ENCODE measurements around the gene GPC6.

DNA sequence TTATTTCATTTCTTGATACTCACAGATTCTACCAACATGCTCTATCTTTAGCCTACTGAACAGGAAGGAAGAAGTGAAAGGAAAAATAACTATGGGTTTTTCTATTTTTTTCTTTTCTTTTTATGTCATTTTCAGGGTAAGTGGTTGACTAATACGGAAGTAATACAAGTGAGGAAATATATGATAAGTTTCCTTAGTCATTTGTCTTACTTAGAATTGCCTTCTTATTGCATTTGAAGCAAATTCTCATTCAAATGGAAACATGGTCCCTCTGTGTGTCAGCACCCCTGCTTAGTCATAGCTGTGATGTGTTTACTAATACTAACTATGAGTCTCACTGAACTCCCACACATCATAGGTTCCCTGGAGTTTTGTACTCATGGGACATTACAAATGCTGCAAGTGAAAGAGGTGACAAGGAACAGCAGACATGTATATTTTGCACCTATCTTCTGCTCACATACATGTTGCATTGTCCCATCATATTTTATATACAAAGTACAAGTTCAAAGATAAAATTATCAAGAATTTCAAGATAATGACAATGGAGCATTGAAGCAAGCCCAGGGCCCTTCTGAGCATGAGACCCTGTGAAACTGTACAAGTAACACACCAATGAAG, 1192.8 kb downstream of the GPC6 start:
- TF ChIP-seq POLR2A (IDR thresholded peaks at IDR 0.05; ENCODE audit: borderline replicate concordance, extremely low read depth, insufficient read depth, insufficient read length), result no peak
- no peak for TF ChIP-seq EZH2 (IDR thresholded peaks at IDR 0.05)
- TF ChIP-seq, protein P1, sequence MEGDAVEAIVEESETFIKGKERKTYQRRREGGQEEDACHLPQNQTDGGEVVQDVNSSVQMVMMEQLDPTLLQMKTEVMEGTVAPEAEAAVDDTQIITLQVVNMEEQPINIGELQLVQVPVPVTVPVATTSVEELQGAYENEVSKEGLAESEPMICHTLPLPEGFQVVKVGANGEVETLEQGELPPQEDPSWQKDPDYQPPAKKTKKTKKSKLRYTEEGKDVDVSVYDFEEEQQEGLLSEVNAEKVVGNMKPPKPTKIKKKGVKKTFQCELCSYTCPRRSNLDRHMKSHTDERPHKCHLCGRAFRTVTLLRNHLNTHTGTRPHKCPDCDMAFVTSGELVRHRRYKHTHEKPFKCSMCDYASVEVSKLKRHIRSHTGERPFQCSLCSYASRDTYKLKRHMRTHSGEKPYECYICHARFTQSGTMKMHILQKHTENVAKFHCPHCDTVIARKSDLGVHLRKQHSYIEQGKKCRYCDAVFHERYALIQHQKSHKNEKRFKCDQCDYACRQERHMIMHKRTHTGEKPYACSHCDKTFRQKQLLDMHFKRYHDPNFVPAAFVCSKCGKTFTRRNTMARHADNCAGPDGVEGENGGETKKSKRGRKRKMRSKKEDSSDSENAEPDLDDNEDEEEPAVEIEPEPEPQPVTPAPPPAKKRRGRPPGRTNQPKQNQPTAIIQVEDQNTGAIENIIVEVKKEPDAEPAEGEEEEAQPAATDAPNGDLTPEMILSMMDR (IDR thresholded peaks at IDR 0.05 in 2 of 3, conservative IDR thresholded peaks at IDR 0.05 in 1 of 3; ENCODE audit: borderline replicate concordance in 1 of 3, insufficient read depth in 1 of 3, low read depth in 2 of 3, low read length in 2 of 3), result no peak
- no peak for TF ChIP-seq SP1 (IDR thresholded peaks at IDR 0.05; ENCODE audit: low read depth)
- TF ChIP-seq POLR2AphosphoS5 (IDR thresholded peaks at IDR 0.05; ENCODE audit: low read depth, low read length), result no peak
- no peak for TF ChIP-seq EGR1 (IDR thresholded peaks at IDR 0.05; ENCODE audit: low read depth)
- no peak for TF ChIP-seq EZH2phosphoT487 (IDR thresholded peaks at IDR 0.05; ENCODE audit: borderline replicate concordance)
- TF ChIP-seq, protein P2, sequence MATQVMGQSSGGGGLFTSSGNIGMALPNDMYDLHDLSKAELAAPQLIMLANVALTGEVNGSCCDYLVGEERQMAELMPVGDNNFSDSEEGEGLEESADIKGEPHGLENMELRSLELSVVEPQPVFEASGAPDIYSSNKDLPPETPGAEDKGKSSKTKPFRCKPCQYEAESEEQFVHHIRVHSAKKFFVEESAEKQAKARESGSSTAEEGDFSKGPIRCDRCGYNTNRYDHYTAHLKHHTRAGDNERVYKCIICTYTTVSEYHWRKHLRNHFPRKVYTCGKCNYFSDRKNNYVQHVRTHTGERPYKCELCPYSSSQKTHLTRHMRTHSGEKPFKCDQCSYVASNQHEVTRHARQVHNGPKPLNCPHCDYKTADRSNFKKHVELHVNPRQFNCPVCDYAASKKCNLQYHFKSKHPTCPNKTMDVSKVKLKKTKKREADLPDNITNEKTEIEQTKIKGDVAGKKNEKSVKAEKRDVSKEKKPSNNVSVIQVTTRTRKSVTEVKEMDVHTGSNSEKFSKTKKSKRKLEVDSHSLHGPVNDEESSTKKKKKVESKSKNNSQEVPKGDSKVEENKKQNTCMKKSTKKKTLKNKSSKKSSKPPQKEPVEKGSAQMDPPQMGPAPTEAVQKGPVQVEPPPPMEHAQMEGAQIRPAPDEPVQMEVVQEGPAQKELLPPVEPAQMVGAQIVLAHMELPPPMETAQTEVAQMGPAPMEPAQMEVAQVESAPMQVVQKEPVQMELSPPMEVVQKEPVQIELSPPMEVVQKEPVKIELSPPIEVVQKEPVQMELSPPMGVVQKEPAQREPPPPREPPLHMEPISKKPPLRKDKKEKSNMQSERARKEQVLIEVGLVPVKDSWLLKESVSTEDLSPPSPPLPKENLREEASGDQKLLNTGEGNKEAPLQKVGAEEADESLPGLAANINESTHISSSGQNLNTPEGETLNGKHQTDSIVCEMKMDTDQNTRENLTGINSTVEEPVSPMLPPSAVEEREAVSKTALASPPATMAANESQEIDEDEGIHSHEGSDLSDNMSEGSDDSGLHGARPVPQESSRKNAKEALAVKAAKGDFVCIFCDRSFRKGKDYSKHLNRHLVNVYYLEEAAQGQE (IDR thresholded peaks at IDR 0.05; ENCODE audit: low read depth), result no peak
- no peak for TF ChIP-seq TCF7L2 (IDR thresholded peaks at IDR 0.05; ENCODE audit: borderline replicate concordance, extremely low read depth, insufficient read depth, insufficient read length)
- TF ChIP-seq ELF1 (IDR thresholded peaks at IDR 0.05; ENCODE audit: borderline replicate concordance, low read depth), result no peak
- TF ChIP-seq RAD21 (IDR thresholded peaks at IDR 0.05; ENCODE audit: low read depth), result no peak
- no peak for TF ChIP-seq CEBPB (IDR thresholded peaks at IDR 0.05; ENCODE audit: low read depth)
